Right atrium auricular region (tissue), 2 donors: ENCODE measurements around the gene WASHC4. TPM values are rescaled to one million over a fixed set of nuclear protein-coding genes. Genes with fewer than 3 reads are reported as not detected.

Experiments
- DNase-seq: peaks from one replicate; pipeline ENCODE4 v3.0.0-alpha.2; 2019; ENCODE audit warnings: low spot score
- H3K27ac ChIP-seq, 2 donors: fragments of 200-600 bp; sonication (generic); 1 replicate in 1 of 2; 2 replicates in 1 of 2; pipeline ENCODE4 v1.5.1; 2016 to 2019
- H3K27me3 ChIP-seq, 2 donors: fragments of 200-600 bp; sonication (generic); one replicate each; pipeline versions ENCODE4 v1.5.1 to v1.6.0; 2017 to 2019
- H3K36me3 ChIP-seq: fragments of 200-600 bp; sonication (generic); one replicate; pipeline ENCODE4 v1.5.1; 2016
- H3K4me1 ChIP-seq, 2 donors: fragments of 200-600 bp; sonication (generic); one replicate each; pipeline versions ENCODE4 v1.5.1 to v1.6.0; 2017 to 2019
- H3K4me3 ChIP-seq, 2 donors: fragments of 200-600 bp; sonication (generic); 1 replicate in 1 of 2; 2 replicates in 1 of 2; pipeline ENCODE4 v1.5.1; 2017 to 2019; ENCODE audit warnings: mild to moderate bottlenecking in 1 of 2, moderate library complexity in 1 of 2
- H3K9me3 ChIP-seq, 2 donors: fragments of 200-600 bp; sonication (generic); one replicate each; pipeline ENCODE4 v1.5.1; 2019
- total RNA-seq, 2 donors: library from RNA; depleted of rRNA; stranded (reverse); fragments of >200 nt; gene quantifications; one replicate each; pipeline ENCODE4 v1.1.0, GENCODE V29; 2016
- TF ChIP-seq, protein P1 (sequence below), 2 donors: fragments of 200-600 bp; sonication (generic); IDR thresholded peaks; one replicate each; pipeline ENCODE4 v1.5.1; 2019; ENCODE audit warnings: antibody characterized with exemption in 2 of 2

Gene WASHC4
- total RNA-seq, 2 donors from 2014 or later: 19.5 to 23.8 TPM

DNA sequence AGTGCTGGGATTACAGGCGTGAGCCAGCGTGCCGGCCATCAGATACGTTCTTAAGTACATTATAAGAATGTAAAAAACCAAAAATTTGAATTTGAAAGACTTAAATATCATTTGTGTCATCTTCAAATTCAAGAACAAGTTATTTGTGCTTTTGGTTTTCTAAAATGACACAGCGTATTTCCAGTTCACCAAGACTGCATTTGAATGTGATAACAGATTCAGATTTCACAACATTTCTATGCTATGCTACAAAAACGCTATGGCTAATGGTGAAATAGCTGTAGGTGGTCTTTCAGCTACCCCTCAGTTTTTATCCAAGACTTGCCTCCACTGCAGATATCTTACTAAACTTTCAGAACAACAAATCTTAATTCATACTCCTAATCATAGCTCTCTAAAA, 81.8 kb downstream of the WASHC4 start:
- Histone ChIP-seq H3K27me3 (no peaks in the 10 kb centered on the region), H3K4me1 (no peaks in the 10 kb centered on the region), H3K27ac (no peak overlapping the region), H3K4me3 (no peak overlapping the region), H3K9me3 (no peaks in the 10 kb centered on the region), H3K36me3 (peaks cover 80% of the 10 kb centered on the region)
- TF ChIP-seq, protein P1, sequence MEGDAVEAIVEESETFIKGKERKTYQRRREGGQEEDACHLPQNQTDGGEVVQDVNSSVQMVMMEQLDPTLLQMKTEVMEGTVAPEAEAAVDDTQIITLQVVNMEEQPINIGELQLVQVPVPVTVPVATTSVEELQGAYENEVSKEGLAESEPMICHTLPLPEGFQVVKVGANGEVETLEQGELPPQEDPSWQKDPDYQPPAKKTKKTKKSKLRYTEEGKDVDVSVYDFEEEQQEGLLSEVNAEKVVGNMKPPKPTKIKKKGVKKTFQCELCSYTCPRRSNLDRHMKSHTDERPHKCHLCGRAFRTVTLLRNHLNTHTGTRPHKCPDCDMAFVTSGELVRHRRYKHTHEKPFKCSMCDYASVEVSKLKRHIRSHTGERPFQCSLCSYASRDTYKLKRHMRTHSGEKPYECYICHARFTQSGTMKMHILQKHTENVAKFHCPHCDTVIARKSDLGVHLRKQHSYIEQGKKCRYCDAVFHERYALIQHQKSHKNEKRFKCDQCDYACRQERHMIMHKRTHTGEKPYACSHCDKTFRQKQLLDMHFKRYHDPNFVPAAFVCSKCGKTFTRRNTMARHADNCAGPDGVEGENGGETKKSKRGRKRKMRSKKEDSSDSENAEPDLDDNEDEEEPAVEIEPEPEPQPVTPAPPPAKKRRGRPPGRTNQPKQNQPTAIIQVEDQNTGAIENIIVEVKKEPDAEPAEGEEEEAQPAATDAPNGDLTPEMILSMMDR (IDR thresholded peaks at IDR 0.05): no peak
- DNase-seq: no peak

DNA sequence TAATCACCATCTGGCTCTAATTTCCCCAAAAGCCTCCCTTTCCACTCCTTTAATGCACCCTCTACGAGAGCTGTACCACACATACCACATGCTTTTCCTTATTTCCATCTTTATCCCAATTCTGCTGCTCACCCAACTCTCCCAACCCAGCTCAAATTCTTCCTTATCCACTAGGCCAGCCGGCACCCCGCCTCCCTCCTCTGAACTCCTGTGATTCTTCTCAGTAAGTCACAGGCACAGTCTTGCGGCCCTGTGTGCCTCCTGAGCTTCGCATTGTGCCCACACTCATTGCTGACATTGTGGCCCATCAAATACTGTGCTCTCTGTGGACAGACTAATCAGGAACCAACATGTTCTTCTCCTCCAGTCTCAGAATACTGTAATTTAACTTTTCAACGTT, 83.0 kb downstream of the WASHC4 start:
- no peak for DNase-seq
- TF ChIP-seq, protein P1 (IDR thresholded peaks at IDR 0.05): no peak
- Histone ChIP-seq H3K27ac (no peak overlapping the region), H3K27me3 (no peaks in the 10 kb centered on the region), H3K36me3 (peaks cover 80% of the 10 kb centered on the region), H3K4me3 (no peak overlapping the region), H3K9me3 (no peaks in the 10 kb centered on the region), H3K4me1 (no peaks in the 10 kb centered on the region)

DNA sequence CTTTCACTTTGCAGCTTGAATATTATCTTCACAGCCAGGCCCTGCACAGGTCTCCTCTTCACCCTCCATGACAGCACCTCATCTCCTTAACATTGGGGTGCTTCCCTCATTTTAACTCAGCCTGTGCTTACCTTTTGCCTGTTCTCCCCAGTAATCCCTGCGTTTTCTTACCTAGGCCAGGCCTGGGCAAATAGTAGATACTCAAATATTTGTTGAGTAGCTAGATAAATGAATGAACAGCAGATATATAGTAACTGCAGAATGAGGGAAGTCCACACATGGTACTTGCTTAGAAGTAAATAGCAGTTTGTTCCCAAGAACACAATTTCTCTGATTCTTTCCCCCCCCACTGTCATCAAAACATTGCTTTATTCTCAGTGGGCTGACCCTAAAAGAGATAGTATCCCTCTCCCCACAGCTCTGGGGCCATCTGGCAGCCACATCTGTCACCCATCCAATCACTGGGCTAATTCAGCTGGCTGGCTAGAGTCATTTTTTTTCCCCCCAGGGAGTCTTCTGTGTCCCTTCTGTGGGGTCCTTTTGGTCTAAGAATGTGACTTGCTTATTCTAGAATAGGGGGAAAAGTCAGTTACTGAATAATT, 85.2 kb downstream of the WASHC4 start:
- no peak overlapping the region for H3K27ac ChIP-seq
- DNase-seq: no peak

DNA sequence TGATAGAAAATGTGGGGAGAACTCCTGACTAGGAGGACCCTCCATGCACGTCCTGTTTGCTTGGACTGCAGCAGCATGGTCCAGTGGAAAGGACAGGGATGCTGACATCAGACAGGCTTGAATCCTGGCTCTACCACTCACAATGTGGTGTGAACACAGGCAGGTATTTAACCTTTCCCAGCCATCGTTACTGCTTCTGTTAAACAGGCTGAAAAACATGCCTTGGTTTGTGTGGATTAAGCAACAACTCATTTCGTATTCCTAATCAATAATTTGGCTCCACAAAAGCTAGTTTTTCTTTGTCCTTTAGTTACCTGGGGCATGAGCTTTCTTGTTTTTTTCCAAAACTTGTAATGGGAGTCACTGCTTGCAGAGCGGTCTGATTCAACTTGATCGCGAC, 87.4 kb downstream of the WASHC4 start:
- Histone ChIP-seq H3K27ac (no peak overlapping the region), H3K27me3 (no peaks in the 10 kb centered on the region), H3K9me3 (no peaks in the 10 kb centered on the region), H3K4me1 (no peaks in the 10 kb centered on the region), H3K4me3 (no peak overlapping the region), H3K36me3 (peaks cover 89% of the 10 kb centered on the region)
- DNase-seq: no peak
- TF ChIP-seq, protein P1 (IDR thresholded peaks at IDR 0.05): no peak

More for the DNA sequence above, 85.2 kb downstream of the WASHC4 start:
- Histone ChIP-seq H3K4me3 (no peak overlapping the region), H3K4me1 (no peaks in the 10 kb centered on the region), H3K9me3 (no peaks in the 10 kb centered on the region), H3K36me3 (peaks cover 92% of the 10 kb centered on the region), H3K27me3 (no peaks in the 10 kb centered on the region)
- TF ChIP-seq, protein P1 (IDR thresholded peaks at IDR 0.05): no peak

DNA sequence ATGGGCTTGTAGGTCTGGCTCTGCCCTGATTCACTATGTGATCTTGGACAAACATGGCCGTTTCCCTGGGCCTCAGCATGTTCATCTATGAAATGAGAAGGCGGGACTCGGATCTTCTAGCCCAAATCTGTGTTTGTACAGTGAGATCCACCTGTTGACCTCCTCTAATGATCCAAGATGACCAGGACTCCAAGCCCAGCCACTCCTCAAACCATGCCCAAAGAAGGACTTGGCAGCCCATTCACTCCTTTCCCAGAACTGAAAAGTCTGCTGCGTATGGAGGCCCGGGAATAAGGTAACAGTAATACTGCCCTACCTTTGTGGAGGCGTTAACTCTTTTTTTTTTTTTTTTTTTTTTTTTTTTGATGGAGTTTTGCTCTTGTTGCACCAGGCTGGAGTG, 88.6 kb downstream of the WASHC4 start:
- Histone ChIP-seq H3K4me3 (no peak overlapping the region), H3K27ac (no peak overlapping the region), H3K27me3 (no peaks in the 10 kb centered on the region), H3K36me3 (peaks cover 89% of the 10 kb centered on the region), H3K4me1 (no peaks in the 10 kb centered on the region), H3K9me3 (no peaks in the 10 kb centered on the region)
- DNase-seq: no peak
- TF ChIP-seq, protein P1 (IDR thresholded peaks at IDR 0.05): no peak

DNA sequence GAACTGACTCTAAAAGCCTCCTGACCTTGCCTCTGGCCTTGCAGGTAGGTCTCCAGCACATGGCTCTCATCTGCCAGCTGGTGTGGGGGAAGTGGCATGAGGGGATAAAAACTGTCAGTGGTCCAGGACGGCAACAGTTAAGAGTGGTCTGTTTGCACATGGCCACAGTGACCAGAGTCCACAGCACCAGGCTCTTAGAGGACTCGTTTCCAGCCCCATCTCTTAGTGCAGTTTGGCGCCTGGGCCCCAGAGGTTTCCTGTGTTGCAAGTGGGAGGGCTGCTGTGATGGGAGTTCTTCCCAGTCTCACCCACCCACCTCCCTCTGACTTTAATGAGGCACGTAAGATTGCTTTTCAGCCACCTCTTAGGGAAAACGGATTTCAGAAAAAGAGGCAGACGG, 91.4 kb downstream of the WASHC4 start:
- Histone ChIP-seq H3K4me3 (no peak overlapping the region), H3K9me3 (no peaks in the 10 kb centered on the region), H3K36me3 (peaks cover 87% of the 10 kb centered on the region), H3K4me1 (no peaks in the 10 kb centered on the region), H3K27me3 (no peaks in the 10 kb centered on the region), H3K27ac (no peak overlapping the region)
- DNase-seq: no peak
- TF ChIP-seq, protein P1 (IDR thresholded peaks at IDR 0.05): no peak
